BJ (cell line): Measurements from ENCODE around the gene PTPN2. TPM values are rescaled to one million over a fixed set of nuclear protein-coding genes. Genes with fewer than 3 reads are reported as not detected.

ENCODE experiments used
- CTCF ChIA-PET: fragments of 350-600 bp; formaldehyde crosslinking; extraction: SDS; loops from one replicate; lab custom pipeline; 2021; ENCODE audit warnings: antibody characterized with exemption, inconsistent platforms; lab: Yijun Ruan, JAX
- POLR2A ChIA-PET: fragments of 300-600 bp; sonication (Branson Sonifier 250); formaldehyde crosslinking; extraction: SDS; loops from one replicate; lab custom pipeline; 2021; ENCODE audit warnings: antibody characterized with exemption; lab: Charles Lee
- DNase-seq: peaks from one replicate; pipeline ENCODE4 v3.0.0-alpha.2; 2011; ENCODE audit warnings: low read depth
- H3K27me3 ChIP-seq: 2 replicates; pipeline ENCODE4 v1.6.0; 2011; ENCODE audit warnings: low read length; ENCODE audit not compliant: control insufficient read depth, insufficient read depth
- H3K36me3 ChIP-seq: 2 replicates; pipeline ENCODE4 v1.5.1; 2011; ENCODE audit warnings: low read length; ENCODE audit not compliant: control insufficient read depth, insufficient read depth
- H3K4me3 ChIP-seq: 2 replicates; pipeline ENCODE4 v1.5.1; 2011; ENCODE audit warnings: low read depth, mild to moderate bottlenecking, control low read depth, low read length
- polyA plus RNA-seq: library from polyadenylated mRNA; depleted of rRNA; stranded (reverse); fragments of >200 nt; gene quantifications from 2 replicates; pipeline ENCODE4 v1.2.3, GENCODE V29; 2011
- TF ChIP-seq, protein P1 (sequence below): IDR thresholded peaks from 2 replicates; pipeline ENCODE4 v1.5.1; 2011; ENCODE audit warnings: low read depth, mild to moderate bottlenecking, control low read depth, inconsistent platforms, low read length, moderate library complexity; ENCODE audit not compliant: insufficient read depth

PTPN2 gene
- polyA plus RNA-seq, 1 experiment: 14.5 TPM

DNA sequence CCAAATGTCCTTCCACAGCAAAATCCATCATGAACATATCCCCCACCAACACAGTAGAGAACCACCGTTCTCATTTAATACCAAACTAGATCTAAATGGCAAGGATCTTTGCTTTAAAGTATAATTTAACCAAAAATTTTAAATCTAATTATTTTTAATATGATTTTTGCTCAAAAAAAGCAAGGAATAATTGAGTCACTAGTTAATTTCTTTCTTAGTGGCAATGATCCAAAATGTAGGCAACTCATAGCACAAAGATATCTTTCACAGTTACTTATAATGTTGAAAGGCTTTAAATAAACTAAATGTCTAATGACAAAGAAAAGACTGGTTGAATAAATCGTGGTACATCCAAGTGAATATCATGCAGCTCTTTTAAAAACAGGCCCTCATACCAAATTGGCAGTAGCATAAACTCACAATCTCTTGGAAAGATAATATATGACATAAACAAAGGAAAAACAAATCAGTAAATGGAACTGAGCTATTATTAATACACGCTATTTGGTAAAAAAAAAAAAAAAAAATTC is 20.3 kb downstream of the PTPN2 start:
- ChIA-PET POLR2A (no interaction called here), CTCF (interaction anchor here (0.6 to 1.5 kb wide), 4 partner anchors 12 to 1742 kb away, joined by 3 to 4 read pairs (median 4); no protein-coding TSS in a partner anchor)
- Histone ChIP-seq H3K4me3 (no peak overlapping the region), H3K36me3 (no peaks in the 10 kb centered on the region), H3K27me3 (no peaks in the 10 kb centered on the region)
- DNase-seq: no peak
- TF ChIP-seq, protein P1, sequence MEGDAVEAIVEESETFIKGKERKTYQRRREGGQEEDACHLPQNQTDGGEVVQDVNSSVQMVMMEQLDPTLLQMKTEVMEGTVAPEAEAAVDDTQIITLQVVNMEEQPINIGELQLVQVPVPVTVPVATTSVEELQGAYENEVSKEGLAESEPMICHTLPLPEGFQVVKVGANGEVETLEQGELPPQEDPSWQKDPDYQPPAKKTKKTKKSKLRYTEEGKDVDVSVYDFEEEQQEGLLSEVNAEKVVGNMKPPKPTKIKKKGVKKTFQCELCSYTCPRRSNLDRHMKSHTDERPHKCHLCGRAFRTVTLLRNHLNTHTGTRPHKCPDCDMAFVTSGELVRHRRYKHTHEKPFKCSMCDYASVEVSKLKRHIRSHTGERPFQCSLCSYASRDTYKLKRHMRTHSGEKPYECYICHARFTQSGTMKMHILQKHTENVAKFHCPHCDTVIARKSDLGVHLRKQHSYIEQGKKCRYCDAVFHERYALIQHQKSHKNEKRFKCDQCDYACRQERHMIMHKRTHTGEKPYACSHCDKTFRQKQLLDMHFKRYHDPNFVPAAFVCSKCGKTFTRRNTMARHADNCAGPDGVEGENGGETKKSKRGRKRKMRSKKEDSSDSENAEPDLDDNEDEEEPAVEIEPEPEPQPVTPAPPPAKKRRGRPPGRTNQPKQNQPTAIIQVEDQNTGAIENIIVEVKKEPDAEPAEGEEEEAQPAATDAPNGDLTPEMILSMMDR: no peak

DNA sequence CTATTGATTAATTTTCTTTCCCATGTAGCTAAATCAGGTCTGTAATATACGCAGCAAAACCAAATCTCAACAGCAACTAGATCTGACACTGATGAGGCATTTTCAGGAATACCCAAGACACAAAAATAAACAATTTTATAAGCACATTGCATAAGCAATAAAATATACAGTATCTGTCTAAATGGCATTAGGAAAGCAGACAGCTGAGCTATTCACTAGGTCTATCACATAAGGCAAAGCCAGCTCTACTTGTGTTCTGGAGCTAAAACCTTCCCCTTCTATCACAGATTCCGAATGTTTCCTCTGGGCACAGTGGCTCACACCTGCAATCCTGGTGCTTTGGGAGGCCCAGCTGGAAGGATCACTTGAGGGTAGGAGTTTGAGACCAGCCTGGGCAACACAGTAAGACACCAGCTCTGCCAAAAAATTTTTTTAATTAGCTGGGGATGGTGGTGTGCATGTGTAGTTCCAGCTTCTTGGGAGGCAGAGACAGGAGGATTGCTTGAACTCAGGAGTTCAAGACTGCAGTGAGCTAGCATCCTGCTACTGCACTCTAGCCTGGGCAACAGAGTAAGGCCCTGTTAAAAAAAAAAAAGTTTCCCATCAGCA is 21.1 kb downstream of the PTPN2 start:
- Histone ChIP-seq H3K36me3 (no peaks in the 10 kb centered on the region), H3K27me3 (no peaks in the 10 kb centered on the region), H3K4me3 (no peak overlapping the region)
- ChIA-PET CTCF (interaction anchor here (0.8 to 1.1 kb wide), 3 partner anchors 10 to 119 kb away, joined by 3 to 4 read pairs (median 3); no protein-coding TSS in a partner anchor), POLR2A (no interaction called here)
- TF ChIP-seq, protein P1: no peak
- no peak for DNase-seq

DNA sequence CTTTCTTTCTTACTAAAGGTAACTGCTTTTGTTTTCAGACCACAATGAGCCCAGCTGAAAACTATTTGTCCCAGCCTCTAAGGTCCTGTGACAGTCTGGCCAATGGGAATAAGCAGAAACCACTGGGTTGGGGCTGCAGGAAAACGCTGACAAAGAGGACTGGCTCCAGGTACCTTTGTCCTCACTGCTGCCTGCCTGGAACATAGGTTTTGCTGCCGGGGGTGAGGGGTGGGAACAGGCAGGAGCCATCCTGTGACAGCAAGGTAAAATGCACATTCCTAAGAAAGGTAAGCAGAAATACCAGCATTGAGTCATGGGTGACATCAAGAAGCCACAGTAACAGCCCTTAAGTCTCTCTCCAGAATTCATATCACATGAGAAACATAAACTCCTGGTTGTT is 21.6 kb downstream of the PTPN2 start:
- H3K27me3 ChIP-seq: no peaks in the 10 kb centered on the region
- DNase-seq: no peak
- CTCF ChIA-PET: interaction anchor here (1.0 to 1.1 kb wide), 2 partner anchors 9 to 118 kb away, joined by 3 to 4 read pairs; no protein-coding TSS in a partner anchor
- no peaks in the 10 kb centered on the region for H3K36me3 ChIP-seq
- TF ChIP-seq, protein P1: no peak
- no peak overlapping the region for H3K4me3 ChIP-seq
- POLR2A ChIA-PET: no interaction called here

DNA sequence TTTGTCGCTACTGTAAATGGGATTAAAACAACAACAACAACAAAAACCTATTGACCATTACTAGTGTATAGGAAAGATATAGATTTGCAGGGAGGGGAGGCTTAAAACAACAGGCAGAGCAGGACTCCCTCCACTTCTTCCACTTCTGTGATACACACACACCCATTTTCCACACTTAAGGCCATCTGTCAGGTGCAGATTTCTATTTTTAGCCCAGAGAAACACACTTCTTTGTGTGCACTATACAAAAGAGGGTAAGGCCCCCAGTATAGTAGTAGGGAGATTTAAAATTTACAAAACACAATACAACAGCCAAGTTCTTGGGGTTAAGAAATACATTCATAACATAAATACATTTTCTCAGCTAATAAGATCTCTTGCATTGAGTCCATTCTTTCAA is 22.4 kb downstream of the PTPN2 start:
- Histone ChIP-seq H3K27me3 (no peaks in the 10 kb centered on the region), H3K4me3 (no peak overlapping the region), H3K36me3 (no peaks in the 10 kb centered on the region)
- POLR2A ChIA-PET: no interaction called here
- CTCF ChIA-PET: no interaction called here
- TF ChIP-seq, protein P1: no peak
- no peak for DNase-seq

- TF ChIP-seq, protein P1: no peak
- H3K27me3 ChIP-seq: no peaks in the 10 kb centered on the region
- POLR2A ChIA-PET: no interaction called here
- CTCF ChIA-PET: no interaction called here
- H3K4me3 ChIP-seq: no peak overlapping the region
- DNase-seq: no peak
- peaks cover 4% of the 10 kb centered on the region for H3K36me3 ChIP-seq
Observed at GRCh38 chr18:12860530-12860929, 23.5 kb downstream of the PTPN2 start.
